ENCODE measurements around the gene KRT80. TPM values are rescaled to one million over a fixed set of nuclear protein-coding genes. Genes with fewer than 3 reads are reported as not detected.

The KRT80 gene
- total RNA-seq, 1 experiment from 2014 or later: 51.5 TPM

DNA sequence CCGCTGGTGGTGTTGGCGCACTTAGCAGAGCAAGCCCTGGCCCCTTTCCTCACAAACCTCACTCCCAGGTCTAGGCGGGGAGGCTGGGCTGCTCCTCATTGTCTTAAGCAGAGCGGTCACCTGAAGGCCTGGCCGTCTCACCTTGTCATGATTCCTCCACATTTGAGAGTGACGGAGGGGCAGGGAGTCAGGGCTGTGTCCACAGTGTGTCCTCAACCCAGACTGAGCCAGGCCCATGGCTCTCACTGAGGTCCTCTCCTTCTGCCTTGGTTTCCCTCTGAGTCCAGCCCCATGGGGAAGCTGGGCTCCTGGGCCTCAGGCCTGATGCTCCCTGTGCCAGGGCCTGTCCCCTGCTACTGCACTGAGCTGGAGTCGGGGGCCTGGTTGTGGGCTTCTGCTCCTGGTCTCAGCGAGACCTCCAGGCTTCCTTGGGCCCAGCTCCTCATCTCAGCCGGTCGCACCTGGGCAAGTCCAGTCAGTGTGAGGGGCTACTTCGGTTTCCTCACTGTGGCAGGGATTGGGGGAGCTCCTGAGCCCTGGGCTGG lies 44.9 kb downstream of the KRT80 start:
- peak; percentile 4 for ATAC-seq
- Histone ChIP-seq H3K9me3 (ENCODE audit: control insufficient read depth, insufficient read depth, low read depth, low read length) (no peaks in the 10 kb centered on the region), H3K4me1 (ENCODE audit: control insufficient read depth, insufficient read depth, low read length) (peaks cover 71% of the 10 kb centered on the region), H3K27ac (ENCODE audit: low read length) (peak overlapping the region; percentile 97), H3K27me3 (ENCODE audit: control insufficient read depth, insufficient read depth, low read length) (no peaks in the 10 kb centered on the region), H3K36me3 (ENCODE audit: control insufficient read depth, insufficient read depth, low read length) (no peaks in the 10 kb centered on the region), H3K4me3 (ENCODE audit: low read depth in 2 of 2, low read length in 2 of 2) (no peak overlapping the region)
- ChIA-PET POLR2A (no interaction called here), CTCF (interaction anchor here (0.8 to 2.4 kb wide), 6 partner anchors 10 to 833 kb away, joined by 3 to 8 read pairs (median 4); no protein-coding TSS in a partner anchor)
- BruUV-seq (replicated peaks): no TSS peak
- DNase-seq (ENCODE audit: low read depth, low spot score): no peak
- no peak for TF ChIP-seq POLR2AphosphoS5 (IDR thresholded peaks at IDR 0.05; ENCODE audit: low read depth, low read length)
- in situ Hi-C loops (cut with HindIII; ENCODE audit: low pct_unique_long_range_greater_than_20kb, low sequenced_read_pairs) (no loop called here), intact Hi-C loops (cut with micrococcal nuclease; ENCODE audit: unreplicated experiment) (loop anchor here (10.0 kb wide), 1 partner anchor 438 kb away; no protein-coding TSS in a partner anchor)

DNA sequence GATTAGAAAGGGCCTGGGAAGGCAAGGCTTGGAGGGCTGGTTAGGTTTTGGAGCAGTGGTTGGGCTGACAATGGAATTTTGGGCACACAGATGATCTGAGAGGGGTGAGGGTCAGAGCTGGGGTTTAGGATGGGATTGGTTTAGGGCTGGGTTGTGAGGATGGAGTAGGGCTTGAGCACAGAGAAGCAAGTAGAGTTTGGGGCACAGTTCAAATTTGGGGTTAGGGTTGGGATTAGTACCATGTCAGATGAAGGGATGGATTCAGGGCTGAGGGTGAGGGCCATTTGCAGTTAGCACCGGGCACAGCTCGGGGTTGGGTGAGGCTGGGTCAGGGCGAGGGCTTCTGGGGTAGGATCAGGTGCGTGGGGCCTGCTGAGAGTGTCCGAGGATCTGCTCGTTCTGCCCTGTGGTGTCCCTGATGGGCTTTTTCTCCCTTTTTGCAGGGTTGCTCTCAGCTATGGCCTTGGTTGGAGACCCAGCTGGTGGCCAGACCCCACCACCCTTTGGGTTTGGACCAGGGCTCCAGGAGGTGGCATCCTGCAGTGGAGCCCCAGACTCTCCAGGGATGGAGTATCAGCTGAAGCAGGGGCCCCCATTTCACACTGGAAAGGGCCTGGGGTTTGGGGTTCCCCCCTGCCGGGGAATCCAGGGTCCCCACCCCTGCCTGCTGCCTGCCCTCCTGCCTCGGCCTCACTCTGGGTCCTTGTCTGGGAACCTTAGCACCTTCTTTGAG lies 45.6 kb downstream of the KRT80 start:
- Histone ChIP-seq H3K4me1 (ENCODE audit: control insufficient read depth, insufficient read depth, low read length) (peaks cover 65% of the 10 kb centered on the region), H3K27ac (ENCODE audit: low read length) (peak overlapping the region; percentile 97), H3K4me3 (ENCODE audit: low read depth in 2 of 2, low read length in 2 of 2) (no peak overlapping the region), H3K27me3 (ENCODE audit: control insufficient read depth, insufficient read depth, low read length) (no peaks in the 10 kb centered on the region), H3K9me3 (ENCODE audit: control insufficient read depth, insufficient read depth, low read depth, low read length) (no peaks in the 10 kb centered on the region), H3K36me3 (ENCODE audit: control insufficient read depth, insufficient read depth, low read length) (no peaks in the 10 kb centered on the region)
- TF ChIP-seq, protein P1, sequence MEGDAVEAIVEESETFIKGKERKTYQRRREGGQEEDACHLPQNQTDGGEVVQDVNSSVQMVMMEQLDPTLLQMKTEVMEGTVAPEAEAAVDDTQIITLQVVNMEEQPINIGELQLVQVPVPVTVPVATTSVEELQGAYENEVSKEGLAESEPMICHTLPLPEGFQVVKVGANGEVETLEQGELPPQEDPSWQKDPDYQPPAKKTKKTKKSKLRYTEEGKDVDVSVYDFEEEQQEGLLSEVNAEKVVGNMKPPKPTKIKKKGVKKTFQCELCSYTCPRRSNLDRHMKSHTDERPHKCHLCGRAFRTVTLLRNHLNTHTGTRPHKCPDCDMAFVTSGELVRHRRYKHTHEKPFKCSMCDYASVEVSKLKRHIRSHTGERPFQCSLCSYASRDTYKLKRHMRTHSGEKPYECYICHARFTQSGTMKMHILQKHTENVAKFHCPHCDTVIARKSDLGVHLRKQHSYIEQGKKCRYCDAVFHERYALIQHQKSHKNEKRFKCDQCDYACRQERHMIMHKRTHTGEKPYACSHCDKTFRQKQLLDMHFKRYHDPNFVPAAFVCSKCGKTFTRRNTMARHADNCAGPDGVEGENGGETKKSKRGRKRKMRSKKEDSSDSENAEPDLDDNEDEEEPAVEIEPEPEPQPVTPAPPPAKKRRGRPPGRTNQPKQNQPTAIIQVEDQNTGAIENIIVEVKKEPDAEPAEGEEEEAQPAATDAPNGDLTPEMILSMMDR (IDR thresholded peaks at IDR 0.05): no peak
- TF ChIP-seq SIN3A (IDR thresholded peaks at IDR 0.05; ENCODE audit: borderline replicate concordance, insufficient read depth, low read depth, low read length) (no peak), TCF7L2 (IDR thresholded peaks at IDR 0.05; ENCODE audit: low read depth, low read length) (no peak), POLR2AphosphoS5 (IDR thresholded peaks at IDR 0.05; ENCODE audit: low read depth, low read length) (no peak)
- TF ChIP-seq, protein P2, sequence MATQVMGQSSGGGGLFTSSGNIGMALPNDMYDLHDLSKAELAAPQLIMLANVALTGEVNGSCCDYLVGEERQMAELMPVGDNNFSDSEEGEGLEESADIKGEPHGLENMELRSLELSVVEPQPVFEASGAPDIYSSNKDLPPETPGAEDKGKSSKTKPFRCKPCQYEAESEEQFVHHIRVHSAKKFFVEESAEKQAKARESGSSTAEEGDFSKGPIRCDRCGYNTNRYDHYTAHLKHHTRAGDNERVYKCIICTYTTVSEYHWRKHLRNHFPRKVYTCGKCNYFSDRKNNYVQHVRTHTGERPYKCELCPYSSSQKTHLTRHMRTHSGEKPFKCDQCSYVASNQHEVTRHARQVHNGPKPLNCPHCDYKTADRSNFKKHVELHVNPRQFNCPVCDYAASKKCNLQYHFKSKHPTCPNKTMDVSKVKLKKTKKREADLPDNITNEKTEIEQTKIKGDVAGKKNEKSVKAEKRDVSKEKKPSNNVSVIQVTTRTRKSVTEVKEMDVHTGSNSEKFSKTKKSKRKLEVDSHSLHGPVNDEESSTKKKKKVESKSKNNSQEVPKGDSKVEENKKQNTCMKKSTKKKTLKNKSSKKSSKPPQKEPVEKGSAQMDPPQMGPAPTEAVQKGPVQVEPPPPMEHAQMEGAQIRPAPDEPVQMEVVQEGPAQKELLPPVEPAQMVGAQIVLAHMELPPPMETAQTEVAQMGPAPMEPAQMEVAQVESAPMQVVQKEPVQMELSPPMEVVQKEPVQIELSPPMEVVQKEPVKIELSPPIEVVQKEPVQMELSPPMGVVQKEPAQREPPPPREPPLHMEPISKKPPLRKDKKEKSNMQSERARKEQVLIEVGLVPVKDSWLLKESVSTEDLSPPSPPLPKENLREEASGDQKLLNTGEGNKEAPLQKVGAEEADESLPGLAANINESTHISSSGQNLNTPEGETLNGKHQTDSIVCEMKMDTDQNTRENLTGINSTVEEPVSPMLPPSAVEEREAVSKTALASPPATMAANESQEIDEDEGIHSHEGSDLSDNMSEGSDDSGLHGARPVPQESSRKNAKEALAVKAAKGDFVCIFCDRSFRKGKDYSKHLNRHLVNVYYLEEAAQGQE (IDR thresholded peaks at IDR 0.05; ENCODE audit: insufficient read depth in 1 of 2, low read depth in 2 of 2, low read length in 1 of 2): no peak
- intact Hi-C loops (cut with micrococcal nuclease; ENCODE audit: unreplicated experiment) (loop anchor here (10.0 kb wide), 1 partner anchor 439 kb away; no protein-coding TSS in a partner anchor), in situ Hi-C loops (cut with HindIII; ENCODE audit: low pct_unique_long_range_greater_than_20kb, low sequenced_read_pairs) (no loop called here)
- DNase-seq (ENCODE audit: low read depth, low spot score) (no peak), ATAC-seq (no peak)
- BruUV-seq (replicated peaks): no TSS peak
- POLR2A ChIA-PET: no interaction called here
- CTCF ChIA-PET: interaction anchor here (0.6 to 2.4 kb wide), 5 partner anchors 10 to 733 kb away, joined by 3 to 8 read pairs (median 4); no protein-coding TSS in a partner anchor

All from Panc1 (cell line).